Frontal cortex (tissue), 4 donors: Measurements from ENCODE around the gene CROCC2. TPM values are rescaled to one million over a fixed set of nuclear protein-coding genes. Genes with fewer than 3 reads are reported as not detected.

Experiments used
- DNase-seq, 2 donors: peaks; one replicate each; pipeline ENCODE4 v3.0.0; 2012; ENCODE audit warnings: low spot score in 2 of 2
- FAIRE-seq: peaks from 2 replicates; lab custom pipeline; 2012; peaks lifted over from hg19 to GRCh38; lab: Jason Lieb, UNC
- total RNA-seq: library from RNA; depleted of rRNA; stranded (reverse); fragments of >200 nt; gene quantifications from one replicate; pipeline ENCODE4 v1.2.3, GENCODE V29; 2014
- donor health status: control.
- donor health status: control.
- donor health status: control.

Gene CROCC2
- total RNA-seq, 1 donor from 2014 or later: not detected

DNA sequence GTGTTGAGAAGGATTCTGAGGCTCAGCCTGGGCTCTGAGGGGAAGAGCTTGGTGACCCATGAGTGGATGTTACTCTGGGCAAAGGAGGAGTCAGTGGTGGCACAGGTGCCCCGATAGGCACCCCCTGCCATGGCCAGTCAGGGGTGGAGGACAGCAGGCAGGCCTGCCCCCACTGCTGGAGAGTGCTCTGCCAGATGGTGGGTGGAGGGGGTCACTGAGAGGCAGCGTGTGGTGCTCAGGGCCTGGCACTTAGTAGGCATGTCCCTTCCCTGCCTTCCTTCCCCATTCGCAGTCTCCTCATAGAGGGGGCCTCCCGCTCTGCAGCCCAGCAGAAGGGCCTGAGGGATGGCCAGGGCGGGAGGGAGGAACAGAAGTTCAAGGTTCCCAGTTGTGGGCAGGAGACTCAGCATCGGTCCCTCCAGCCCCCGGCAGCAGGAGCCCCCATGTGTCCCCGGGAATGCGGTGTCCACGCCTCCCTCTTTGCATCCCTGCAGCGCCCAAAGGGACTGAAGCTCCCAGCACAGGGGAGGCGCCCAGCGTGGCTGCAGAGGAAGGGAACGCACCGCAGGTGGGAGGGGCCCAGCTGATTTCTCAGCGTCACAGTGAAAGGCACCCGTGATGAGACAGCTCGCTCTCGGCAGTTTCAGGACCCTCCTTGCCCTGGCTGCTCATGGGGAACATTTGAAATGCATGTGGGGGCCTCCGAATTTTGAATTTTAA, 86.6 kb downstream of the CROCC2 start:
- FAIRE-seq (no peak), DNase-seq (no peak)

DNA sequence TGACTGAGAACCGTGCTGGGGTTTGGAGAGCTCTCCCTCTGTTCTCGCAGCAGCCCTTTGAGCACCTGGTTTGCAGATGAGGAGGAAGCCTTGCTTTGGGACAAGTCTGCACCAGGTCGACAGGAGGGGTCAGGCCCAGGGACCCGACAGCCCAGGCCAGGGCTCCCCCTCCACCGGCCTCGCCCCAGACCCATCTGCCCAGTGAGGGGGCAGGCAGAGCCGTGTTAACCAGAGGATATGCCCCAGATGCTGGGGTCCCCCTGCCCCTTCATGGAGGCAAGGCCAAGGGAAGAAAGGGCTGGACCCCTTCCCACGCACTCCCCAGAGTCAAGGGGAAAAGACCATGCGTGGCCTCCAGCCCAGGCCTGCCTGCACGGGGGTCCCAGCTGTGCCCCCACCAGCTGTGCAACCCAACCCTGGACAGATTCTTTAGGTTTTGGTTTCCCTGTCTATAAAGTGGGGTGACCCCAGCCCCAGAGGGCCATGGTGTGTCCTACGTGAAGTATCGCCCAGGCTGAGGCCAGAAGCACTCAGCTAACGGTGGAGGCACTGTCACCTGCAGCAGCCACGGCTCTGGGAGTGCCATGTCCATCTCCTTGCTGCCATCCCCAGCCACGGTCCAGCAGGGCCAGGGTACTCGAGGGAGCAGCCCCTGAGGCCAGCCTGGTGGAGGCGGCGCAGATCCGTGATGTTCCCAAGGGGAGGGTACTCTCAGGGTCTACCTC, 87.5 kb downstream of the CROCC2 start:
- no peak for FAIRE-seq
- DNase-seq: no peak

DNA sequence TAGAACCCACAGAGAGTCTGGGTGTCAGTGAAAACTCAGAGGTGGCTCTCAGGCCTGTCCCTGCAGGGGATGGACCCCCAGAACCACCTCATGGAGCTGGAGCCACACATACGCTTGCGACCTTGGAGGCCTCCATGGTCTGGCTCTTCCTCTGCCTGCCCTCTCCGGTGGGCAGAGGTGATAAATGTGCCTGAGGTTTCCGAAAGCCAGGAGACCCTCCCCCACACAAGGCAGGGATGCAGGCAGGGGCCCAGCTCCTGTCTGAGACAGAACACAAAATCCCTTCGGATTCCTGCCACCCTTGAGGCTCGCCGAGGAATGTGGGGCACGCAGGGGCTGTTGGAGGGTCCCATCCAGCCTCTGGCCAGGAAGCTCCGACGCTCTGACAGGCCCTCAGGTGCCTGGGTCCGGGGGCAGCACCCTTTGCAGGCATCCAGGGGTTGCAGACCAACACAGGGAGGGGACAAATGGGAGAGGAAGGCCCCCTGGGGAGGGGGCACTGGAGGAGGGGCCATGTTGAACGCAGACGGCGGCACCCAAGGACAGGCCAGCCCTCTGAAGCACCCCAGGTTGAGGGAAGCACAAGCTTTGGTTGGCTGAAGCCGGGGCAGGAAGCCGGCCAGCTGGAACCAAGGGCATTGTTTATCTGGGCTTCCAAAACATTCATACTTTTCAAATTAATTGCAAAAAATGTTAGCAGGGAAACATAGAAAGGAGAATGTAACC, 88.2 kb downstream of the CROCC2 start:
- FAIRE-seq (no peak), DNase-seq (no peak)

DNA sequence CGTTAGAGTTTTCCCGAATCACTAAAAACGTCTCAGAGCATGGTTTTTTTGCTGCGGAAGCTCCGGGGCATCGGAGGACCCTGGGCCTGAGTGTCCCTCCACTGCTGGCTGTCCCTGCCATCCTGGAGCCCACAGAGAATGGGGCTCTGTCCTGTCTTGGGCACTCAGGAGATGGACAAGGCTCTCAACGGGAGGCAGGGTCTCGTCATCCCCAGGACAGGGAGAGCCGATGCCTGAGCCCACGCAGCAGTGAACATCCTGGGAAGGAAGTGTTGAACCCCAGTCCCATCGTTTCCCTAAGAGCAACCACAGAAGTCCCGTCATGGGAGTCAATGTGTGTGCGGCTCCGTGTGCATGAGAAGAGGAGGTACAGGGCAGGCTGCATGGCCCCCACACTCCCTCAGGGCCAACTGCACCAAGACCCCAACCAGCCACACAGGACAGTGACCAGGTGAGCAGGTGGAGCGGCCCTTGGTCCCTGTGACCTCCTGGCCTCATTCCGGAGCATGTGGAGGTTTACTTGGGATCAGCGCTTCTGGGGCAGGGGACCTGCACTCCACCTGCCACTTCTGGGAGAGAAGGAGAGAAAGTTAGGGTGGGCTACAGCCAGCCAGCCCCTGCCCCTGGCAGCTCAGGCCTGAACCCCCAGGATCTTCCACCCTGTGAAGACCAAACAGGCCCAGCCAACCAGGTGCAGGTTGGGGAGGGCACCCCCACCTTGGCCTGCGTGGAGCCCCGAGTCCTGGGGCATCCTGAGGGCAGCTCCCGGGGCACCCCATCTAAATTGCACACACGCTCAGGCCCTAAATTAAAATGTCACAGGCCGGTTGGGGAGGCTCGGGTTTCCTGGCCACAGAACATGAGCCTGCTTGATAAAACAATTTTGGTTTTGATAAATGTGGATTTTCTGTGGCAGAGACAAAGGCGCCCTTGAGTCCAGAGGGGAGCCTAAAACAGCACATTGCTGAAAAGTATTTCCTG, 89.2 kb downstream of the CROCC2 start:
- no peak for DNase-seq
- no peak for FAIRE-seq

DNA sequence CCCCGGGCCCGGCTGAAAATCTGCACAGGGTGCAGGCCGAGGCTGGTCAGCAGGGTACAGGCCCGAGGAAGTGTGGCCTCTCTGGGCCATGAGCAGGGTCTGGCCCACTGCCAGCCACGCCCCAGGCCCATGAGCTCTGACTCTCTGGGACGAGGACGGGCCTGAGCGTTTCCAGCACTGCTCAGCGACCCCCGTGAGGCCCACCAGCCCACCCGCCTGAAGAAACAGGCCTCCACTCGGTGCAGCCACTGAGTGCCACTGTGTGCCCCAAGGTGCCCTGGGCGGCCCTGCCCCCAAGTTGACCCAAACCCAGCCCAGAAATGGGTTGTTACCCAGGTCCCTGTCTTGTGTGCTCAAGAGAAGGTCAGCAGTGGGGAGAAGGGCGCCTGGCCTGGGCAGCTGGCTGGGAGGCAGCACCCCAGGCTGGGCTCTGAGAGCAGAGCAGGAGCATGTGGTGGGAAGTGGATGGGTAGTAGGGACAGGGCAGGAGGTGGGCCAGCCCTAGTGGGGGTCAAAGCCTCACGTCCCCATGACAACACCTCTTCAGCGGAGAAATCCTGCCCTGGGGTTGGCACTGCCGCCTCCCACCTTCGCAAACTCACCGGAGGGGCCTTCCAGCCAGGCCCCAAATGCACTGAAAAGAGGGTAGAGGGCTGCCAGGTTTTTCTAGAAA, 90.2 kb downstream of the CROCC2 start:
- FAIRE-seq: no peak
- no peak for DNase-seq

DNA sequence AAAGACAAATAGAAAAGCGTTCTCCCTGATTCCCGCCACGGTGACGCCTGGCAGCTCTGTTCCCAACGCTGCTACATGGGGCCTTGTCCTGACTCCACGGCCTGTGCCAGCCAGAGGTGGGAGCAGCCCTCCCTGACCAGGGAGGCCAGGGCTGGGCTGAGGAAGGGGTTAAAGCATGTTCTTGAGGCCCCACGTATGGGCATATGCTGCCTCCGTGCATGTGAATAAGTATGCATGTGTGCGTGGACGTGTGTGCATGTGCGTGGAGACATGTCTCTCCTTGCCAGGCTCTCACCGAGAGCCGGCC, 90.7 kb downstream of the CROCC2 start:
- FAIRE-seq: no peak
- DNase-seq: no peak

DNA sequence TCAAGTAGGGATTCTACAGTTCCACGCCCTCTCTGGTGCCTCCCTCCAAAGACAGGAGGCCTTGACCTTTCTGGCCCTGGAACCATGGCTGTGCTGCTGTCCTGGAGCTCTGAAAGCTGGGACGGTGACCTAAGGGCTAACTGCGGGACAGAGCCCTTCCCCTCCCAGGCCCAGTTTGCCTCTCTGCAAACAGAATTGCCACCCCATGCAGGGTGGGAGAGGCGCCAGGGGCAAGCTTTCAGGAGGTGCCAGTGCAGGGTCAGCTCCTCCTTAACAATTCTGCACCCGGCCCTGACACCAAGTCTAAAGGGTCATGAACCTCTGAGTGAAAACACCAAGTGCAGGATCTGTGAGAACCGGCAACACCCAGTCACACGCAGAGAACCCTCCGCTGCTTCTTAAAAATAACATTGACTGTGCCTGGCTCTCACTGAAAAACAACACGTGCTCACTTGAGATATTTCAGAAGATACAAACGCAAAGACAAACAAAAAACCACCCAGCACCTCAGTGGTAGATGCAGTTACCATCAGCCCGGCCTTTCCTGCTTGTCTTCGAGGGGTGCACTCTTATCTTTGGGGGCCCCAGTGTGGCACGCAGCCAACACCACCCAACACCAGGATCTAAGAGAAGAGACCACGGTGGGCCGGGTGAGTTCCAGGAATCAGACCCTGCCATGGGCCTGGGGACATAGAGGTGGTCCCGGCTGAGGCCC, 91.2 kb downstream of the CROCC2 start:
- FAIRE-seq: no peak
- no peak for DNase-seq

DNA sequence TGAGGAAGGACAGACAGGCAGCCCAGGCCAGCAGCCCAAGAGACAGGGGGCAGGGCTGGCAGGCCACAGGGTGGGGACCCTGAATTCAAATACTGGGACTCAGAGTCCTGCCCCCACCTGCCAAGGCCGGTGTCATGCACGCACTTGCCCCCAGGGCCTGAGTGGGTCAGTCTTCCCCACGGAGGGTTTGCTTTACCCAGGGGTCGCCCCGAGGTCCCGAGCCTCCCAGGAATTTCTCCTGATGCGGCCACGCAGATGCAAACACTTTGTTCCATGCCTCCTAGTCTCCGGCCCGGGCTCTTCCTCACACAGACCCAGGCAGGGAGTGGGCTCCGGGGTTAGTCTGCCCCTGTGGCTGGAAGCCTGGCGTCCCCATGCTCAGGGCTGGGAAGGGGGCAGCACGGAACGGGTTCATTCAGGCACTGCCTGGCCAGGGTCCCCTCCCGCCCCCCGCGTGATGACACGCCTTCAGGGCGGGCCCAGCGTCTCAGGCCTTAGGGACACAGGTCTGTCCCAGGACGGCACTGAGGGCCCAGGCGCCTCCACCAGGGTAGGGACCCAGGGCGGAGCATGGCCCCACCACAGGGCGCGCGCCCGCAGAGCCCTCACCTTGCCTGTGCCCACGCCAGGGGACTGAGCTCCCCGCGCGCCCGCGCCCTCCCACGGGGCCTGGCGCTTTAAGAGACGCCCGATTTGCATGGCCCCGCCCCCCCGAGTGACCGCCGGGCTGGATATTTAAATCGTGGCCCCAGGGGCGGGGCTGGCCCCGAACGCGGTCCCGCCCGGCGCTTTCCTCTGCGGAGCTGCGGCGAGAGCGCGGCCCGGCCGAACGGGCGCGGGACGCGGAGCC, 91.9 kb downstream of the CROCC2 start, which contains the start of gene SNED1:
Gene SNED1, plus strand, starts transcription at position 763 of the 850 bp plus-strand sequence. CDS start 220 bp downstream, outside the sequence.
- FAIRE-seq (no peak), DNase-seq (peak; percentile 71 to 76)

DNA sequence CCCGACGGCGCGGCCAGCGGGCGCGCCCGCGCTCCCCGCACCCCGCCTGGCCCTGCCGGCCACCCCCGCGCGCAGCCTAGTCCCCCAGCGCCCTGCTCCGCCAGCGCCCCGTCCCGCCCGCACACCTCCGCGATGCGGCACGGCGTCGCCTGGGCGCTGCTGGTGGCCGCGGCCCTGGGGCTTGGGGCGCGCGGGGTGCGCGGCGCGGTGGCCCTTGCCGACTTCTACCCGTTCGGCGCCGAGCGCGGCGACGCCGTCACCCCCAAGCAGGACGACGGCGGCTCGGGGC, 92.5 kb downstream of the CROCC2 start:
- DNase-seq (no peak), FAIRE-seq (no peak)

DNA sequence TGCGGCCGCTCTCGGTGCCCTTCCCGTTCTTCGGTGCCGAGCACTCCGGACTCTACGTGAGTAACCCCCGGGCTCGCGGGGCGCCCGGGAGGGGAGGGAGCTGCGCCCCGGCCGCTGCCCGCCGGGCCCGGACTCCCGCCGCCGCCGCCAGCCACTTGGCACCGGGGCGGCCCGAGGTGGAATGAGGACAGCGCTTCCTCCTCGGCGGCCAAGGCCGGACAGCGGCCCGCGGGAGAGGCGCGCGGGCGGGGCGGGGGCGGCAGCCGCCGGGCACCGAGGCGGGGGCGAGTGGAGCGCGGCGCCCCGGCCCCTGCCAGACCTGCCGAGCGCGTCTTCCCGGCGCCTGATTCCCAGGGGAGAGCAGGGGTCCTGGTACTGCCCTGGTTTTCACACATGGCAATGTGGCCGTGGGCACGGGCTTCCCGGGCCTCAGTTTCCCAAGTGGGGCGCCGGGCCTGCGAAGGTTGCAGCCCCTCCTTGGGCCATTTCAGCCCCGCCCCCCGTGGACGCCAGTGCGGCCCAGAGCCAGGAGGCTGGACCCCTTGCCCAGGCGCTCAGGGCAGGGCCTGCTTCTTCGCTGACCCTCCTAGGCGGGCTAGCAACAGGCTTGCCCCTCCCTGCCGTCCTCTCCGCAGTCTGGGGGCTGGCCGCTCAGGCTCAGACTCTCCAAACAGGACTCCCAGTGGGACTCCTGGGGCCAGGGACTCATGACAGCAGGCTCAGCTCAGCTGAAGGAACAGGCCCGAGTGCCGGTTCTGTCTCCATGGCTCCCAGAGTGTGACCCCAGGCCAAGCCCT, 93.1 kb downstream of the CROCC2 start:
- DNase-seq (no peak), FAIRE-seq (no peak)

DNA sequence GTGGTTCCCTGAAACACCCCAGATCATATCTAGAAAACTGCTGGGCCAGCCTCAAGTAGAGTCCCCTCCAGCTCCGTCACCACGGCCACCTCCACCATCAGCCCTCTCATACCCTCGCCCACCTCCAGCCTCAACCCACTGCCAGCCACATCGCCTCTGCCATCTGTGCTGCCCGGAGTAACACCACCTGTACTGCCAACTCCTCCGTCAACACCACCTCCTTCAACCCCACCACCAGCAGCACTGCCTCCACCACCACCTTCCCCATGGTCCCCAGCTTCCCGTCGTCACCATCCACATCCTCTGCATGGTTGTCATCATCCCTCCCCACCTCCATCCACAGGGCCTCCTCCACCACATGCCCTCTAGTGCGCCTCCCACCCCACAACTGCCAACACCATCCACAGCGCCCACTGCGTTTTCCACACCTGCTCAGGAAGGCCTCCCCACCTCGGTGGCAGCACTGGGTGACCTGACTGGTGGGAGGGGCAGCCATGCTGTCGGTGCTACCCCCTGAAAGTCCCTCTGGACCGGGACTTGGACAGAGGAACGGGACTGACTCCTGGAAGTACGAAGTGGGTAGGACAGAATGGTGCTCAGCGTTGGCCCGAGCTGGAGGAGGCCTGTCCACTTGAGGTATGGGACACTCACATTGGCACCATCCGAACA, 93.9 kb downstream of the CROCC2 start:
- FAIRE-seq: no peak

DNA sequence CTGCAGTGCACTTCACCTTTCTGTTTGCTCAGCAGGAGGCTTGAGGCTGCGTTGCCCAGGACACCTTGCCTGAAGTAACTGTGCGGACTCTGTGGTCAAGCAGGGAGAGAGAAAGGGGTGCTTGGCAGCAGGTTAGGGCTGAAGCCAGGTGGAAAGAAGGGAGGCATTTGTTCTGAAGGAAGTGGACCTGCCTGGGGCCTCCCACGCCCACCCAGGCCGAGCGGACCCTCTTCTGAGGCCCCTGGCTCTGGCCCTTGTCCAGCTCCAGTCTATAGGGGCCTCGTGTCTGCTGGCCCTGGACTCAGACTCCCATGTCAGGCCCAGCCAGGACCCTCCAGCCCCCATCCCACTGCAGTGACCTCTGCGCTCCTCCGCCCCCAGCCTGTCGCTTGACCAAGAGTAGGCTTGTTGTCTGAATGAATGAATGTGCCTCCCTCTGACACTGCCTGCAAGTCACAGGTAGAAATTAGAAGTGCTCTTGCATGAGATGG, 94.7 kb downstream of the CROCC2 start:
- FAIRE-seq (no peak), DNase-seq (no peak)

More for the DNA sequence above, 93.9 kb downstream of the CROCC2 start:
- DNase-seq: no peak

DNA sequence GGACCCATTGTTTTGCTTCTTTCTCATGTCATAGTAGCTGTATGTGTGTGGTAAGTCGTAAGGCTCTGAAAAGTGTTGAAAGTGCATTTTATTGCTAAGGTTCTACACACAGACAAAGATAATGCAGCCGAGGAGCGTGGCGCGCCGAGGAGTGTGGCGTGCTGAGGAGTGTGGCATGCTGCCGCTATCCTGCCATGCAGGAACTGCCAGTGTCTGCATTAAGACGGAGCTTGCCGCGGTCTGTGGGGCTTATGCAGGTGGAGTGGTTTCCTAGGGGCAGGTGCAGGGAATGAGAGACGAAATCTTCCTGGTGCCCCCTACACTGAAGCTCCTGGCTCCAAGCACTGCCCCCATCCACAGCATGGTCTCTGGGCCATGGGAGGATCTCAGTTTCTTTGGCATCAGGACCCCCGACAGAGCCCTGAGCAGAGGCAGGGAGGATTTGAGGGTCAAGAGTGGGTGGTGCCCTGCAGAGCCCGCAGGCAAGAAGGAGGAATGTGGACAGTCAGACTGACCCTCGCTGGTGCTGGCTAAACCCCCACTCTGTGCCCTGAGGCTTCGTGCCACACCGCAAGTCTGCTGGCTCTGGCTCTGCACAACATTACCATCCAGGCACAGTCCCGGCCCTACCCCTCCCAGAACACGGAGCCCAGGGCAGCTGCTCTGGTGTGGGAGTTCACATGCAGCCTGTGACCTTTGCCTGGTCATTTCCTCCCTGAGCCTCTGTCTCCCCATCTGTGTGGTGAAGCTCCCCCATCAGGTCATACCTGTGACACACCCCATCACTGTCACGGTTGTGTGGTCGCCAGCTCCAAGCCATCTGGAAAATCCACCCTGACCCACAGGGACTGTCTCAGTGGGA, 95.5 kb downstream of the CROCC2 start:
- FAIRE-seq (no peak), DNase-seq (no peak)

DNA sequence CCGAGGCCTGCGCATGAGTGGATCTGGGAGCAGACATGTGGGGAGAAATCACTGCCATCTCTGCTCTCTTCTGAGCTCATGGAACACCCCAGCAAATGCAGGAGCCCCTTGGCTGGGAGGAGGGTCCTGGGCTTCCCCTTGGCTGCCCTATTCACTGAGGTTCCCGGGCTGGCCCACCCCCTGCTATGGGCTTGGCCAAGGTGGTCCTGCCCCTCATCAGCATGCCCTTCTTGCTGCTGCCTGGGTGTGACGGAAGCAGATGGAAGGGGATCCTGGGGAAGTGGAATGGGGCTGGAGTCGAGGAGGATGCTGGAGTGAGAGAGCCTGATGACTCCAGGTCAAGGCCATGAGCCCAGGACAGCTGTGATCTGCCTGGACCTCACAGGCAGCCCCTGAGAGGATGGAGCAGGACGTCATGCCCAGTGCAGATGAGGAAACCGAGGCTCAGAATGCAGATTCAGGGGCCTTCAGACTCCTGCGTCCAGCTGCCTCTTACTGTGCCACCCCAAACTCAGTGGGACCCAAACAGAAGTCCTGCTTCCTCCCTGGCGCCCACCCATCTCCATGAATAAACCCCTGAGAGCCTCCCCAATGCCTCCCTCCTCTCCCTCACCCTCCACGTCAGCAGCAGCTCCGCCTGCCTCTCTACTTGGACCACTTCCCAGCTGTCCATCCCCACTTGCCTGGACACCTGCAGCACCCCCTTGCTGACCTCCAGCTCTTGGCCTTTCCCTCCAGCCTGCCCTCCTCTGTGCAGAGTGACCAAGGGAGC, 96.3 kb downstream of the CROCC2 start:
- no peak for DNase-seq
- no peak for FAIRE-seq

DNA sequence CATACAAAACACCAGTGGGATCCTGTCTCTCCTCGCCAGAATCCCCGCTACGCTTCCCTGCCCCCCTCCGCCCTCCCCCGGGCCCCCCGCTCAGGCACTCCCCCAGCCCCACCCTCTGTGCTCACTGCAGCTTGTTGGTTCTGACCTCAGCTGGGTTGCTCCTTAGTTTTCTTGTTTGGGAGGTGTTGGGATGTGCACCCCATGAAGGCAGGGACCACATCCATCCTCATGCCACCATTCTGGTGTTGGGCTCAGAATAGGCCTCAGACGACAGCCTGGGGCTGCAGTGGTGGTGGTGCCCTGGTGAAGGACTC, 96.9 kb downstream of the CROCC2 start:
- no peak for FAIRE-seq
- DNase-seq: no peak
